GM13976 (cell line): ENCODE results near the gene ZNF792.
"Not testable (repeated sequence)": the region's sequence is repeated elsewhere in the genome, so short reads cannot be mapped to it uniquely, and the experiment has no call there.

Source experiments
- DNase-seq: peaks from one replicate; pipeline ENCODE4 v3.0.0; 2012; ENCODE audit warnings: low spot score
- CTCF ChIP-seq: IDR thresholded peaks from 2 replicates; pipeline ENCODE4 v1.5.1; 2012; ENCODE audit warnings: borderline replicate concordance, mild to moderate bottlenecking; ENCODE audit not compliant: insufficient read depth; ENCODE audit errors: extremely low read depth, missing control alignments, control extremely low read depth
- in situ Hi-C: fragments of 300-500 bp; cut with MboI; formaldehyde crosslinking; loops from one replicate; pipeline ENCODE4 v1.12.0; 2022; ENCODE audit warnings: low sequenced_read_pairs, mixed read lengths, inconsistent platforms; ENCODE audit not compliant: unreplicated experiment

Gene ZNF792

GRCh38 chr19:34967551-34967950 lies 3.5 kb upstream of the ZNF792 start:
- TF ChIP-seq CTCF: no peak
- no peak for DNase-seq
- in situ Hi-C loops: no loop called here

GRCh38 chr19:34965505-34965904 lies 1.5 kb upstream of the ZNF792 start:
- DNase-seq, in situ Hi-C loops: not testable (repeated sequence)

GRCh38 chr19:34964598-34964997 lies 569 bp upstream of the ZNF792 start:
- no peak for DNase-seq
- in situ Hi-C loops: no loop called here
- no peak for TF ChIP-seq CTCF

- in situ Hi-C loops: no loop called here
- no peak for TF ChIP-seq CTCF
- peak; percentile 35 for DNase-seq
These were observed 1.1 kb downstream of the ZNF792 start for GRCh38 chr19:34962687-34963572.

- in situ Hi-C loops: no loop called here
- no peak for DNase-seq
- TF ChIP-seq CTCF: no peak
These were observed 2.0 kb downstream of the ZNF792 start for GRCh38 chr19:34961775-34962686.

GRCh38 chr19:34960940-34961679 lies 2.9 kb downstream of the ZNF792 start:
- DNase-seq: no peak
- no peak for TF ChIP-seq CTCF
- in situ Hi-C loops: no loop called here
